Thyroid gland (tissue), 4 donors: ENCODE measurements around the gene KCNJ14.

Source experiments
- POLR2A ChIP-seq, 2 donors: fragments of 450-650 bp; IDR thresholded peaks; one replicate each; pipeline ENCODE4 v1.6.1; 2017; ENCODE audit warnings: antibody characterized with exemption in 2 of 2, mild to moderate bottlenecking in 2 of 2, moderate library complexity in 1 of 2
- TF ChIP-seq, protein P1 (sequence below), 6 experiments: fragments of 200-600 bp in 3 of 6; fragments of 450-650 bp in 3 of 6; sonication (generic) in 3 of 6; IDR thresholded peaks; one replicate each; pipeline ENCODE4 v1.5.1; 2016 to 2019; ENCODE audit warnings: antibody characterized with exemption in 6 of 6, mild to moderate bottlenecking in 2 of 6, inconsistent platforms in 1 of 6, moderate library complexity in 1 of 6

DNA sequence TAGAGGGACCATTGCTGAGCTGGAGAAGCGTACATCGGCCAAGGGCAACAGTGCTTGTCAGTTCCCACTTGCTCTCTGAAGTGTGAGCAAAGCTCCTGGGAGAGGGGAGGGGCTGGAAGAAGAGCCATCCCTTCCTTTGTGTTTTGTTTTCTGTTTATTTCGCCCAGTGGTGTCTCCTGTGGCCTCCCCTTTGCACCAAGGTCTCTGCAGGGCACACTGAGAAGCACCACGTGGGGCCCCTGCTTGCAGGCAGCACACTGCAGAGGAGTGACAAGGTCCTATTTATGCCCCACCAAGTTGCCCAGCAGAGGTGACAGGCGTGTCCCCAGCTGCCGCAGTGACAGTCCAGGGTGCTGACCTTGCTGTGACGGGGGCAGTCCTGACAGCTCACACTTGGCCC is 38.0 kb upstream of the KCNJ14 start:
- TF ChIP-seq, protein P1, sequence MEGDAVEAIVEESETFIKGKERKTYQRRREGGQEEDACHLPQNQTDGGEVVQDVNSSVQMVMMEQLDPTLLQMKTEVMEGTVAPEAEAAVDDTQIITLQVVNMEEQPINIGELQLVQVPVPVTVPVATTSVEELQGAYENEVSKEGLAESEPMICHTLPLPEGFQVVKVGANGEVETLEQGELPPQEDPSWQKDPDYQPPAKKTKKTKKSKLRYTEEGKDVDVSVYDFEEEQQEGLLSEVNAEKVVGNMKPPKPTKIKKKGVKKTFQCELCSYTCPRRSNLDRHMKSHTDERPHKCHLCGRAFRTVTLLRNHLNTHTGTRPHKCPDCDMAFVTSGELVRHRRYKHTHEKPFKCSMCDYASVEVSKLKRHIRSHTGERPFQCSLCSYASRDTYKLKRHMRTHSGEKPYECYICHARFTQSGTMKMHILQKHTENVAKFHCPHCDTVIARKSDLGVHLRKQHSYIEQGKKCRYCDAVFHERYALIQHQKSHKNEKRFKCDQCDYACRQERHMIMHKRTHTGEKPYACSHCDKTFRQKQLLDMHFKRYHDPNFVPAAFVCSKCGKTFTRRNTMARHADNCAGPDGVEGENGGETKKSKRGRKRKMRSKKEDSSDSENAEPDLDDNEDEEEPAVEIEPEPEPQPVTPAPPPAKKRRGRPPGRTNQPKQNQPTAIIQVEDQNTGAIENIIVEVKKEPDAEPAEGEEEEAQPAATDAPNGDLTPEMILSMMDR (IDR thresholded peaks at IDR 0.05): no peak
- no peak for TF ChIP-seq POLR2A (IDR thresholded peaks at IDR 0.05)
